ENCODE measurements around the gene VRK3. TPM values are rescaled to one million over a fixed set of nuclear protein-coding genes. Genes with fewer than 3 reads are reported as not detected.

VRK3 gene
- total RNA-seq, 6 donors from 2014 or later, result 28.6 to 82.8 (median 38.4) TPM

GRCh38 chr19:50002386-50002960 is 22.7 kb downstream of the VRK3 start:
- 83 to 89% methylated on average over 6 of the region's 6 CpGs for WGBS, 2 donors
- peaks cover 18 to 99% (median 84%) of the 10 kb centered on the region in 4 donors for H3K36me3 ChIP-seq
- no peak for DNase-seq
- H3K4me3 ChIP-seq, result no peak overlapping the region
- no peaks in the 10 kb centered on the region for H3K27me3 ChIP-seq
- no peak for ATAC-seq (ENCODE audit: low FRiP score in 2 of 2)
- H3K27ac ChIP-seq, result no peak overlapping the region
- TF ChIP-seq POLR2AphosphoS5 (IDR thresholded peaks at IDR 0.05), result no peak
- H3K4me1 ChIP-seq, result peaks cover 5 to 20% (median 11%) of the 10 kb centered on the region in 4 donors
- H3K9me3 ChIP-seq, result no peaks in the 10 kb centered on the region

DNA sequence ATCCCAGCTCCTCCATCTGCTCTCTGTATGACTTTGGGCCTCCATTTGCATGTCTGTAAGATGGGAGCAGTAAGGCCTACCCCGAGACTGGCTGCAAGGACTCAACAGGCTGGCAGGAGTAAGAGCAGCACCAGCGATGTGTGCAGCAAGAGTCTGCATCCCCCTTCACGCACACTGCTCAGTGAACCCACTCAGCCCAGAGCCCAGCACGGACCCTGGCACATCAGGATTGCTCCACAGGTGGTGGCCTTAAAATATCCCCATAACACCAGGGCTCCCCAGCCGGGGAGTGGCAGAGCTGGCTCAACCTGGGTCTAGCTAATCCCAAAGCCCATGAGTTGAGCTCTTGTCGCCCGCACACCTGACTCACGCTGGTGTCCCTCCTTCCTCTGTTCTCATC is 23.4 kb downstream of the VRK3 start:
- Histone ChIP-seq H3K9me3 (no peaks in the 10 kb centered on the region), H3K27ac (no peak overlapping the region), H3K36me3 (peaks cover 18 to 98% (median 82%) of the 10 kb centered on the region in 4 donors), H3K4me3 (no peak overlapping the region), H3K27me3 (no peaks in the 10 kb centered on the region), H3K4me1 (peaks cover 5 to 20% (median 11%) of the 10 kb centered on the region in 4 donors)
- DNase-seq, result no peak
- TF ChIP-seq, protein P1, sequence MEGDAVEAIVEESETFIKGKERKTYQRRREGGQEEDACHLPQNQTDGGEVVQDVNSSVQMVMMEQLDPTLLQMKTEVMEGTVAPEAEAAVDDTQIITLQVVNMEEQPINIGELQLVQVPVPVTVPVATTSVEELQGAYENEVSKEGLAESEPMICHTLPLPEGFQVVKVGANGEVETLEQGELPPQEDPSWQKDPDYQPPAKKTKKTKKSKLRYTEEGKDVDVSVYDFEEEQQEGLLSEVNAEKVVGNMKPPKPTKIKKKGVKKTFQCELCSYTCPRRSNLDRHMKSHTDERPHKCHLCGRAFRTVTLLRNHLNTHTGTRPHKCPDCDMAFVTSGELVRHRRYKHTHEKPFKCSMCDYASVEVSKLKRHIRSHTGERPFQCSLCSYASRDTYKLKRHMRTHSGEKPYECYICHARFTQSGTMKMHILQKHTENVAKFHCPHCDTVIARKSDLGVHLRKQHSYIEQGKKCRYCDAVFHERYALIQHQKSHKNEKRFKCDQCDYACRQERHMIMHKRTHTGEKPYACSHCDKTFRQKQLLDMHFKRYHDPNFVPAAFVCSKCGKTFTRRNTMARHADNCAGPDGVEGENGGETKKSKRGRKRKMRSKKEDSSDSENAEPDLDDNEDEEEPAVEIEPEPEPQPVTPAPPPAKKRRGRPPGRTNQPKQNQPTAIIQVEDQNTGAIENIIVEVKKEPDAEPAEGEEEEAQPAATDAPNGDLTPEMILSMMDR (IDR thresholded peaks at IDR 0.05), result no peak
- TF ChIP-seq EP300 (IDR thresholded peaks at IDR 0.05), result no peak
- WGBS, 2 donors, result 97 to 99% methylated on average over 5 to 8 of the region's 8 CpGs
- no peak for ATAC-seq (ENCODE audit: low FRiP score in 2 of 2)

GRCh38 chr19:50000841-50001557 is 24.2 kb downstream of the VRK3 start:
- Histone ChIP-seq H3K36me3 (peaks cover 18 to 98% (median 80%) of the 10 kb centered on the region in 4 donors), H3K27me3 (no peaks in the 10 kb centered on the region), H3K4me3 (no peak overlapping the region), H3K27ac (no peak overlapping the region), H3K9me3 (no peaks in the 10 kb centered on the region), H3K4me1 (peaks cover 5 to 20% (median 11%) of the 10 kb centered on the region in 4 donors)
- TF ChIP-seq EP300 (IDR thresholded peaks at IDR 0.05) (no peak), POLR2AphosphoS5 (IDR thresholded peaks at IDR 0.05) (no peak), POLR2A (IDR thresholded peaks at IDR 0.05) (no peak)
- TF ChIP-seq, protein P1 (IDR thresholded peaks at IDR 0.05), result no peak
- no peak for ATAC-seq (ENCODE audit: low FRiP score in 2 of 2)
- DNase-seq, result no peak
- 79 to 86% methylated on average over 12 to 15 of the region's 16 CpGs for WGBS, 2 donors

DNA sequence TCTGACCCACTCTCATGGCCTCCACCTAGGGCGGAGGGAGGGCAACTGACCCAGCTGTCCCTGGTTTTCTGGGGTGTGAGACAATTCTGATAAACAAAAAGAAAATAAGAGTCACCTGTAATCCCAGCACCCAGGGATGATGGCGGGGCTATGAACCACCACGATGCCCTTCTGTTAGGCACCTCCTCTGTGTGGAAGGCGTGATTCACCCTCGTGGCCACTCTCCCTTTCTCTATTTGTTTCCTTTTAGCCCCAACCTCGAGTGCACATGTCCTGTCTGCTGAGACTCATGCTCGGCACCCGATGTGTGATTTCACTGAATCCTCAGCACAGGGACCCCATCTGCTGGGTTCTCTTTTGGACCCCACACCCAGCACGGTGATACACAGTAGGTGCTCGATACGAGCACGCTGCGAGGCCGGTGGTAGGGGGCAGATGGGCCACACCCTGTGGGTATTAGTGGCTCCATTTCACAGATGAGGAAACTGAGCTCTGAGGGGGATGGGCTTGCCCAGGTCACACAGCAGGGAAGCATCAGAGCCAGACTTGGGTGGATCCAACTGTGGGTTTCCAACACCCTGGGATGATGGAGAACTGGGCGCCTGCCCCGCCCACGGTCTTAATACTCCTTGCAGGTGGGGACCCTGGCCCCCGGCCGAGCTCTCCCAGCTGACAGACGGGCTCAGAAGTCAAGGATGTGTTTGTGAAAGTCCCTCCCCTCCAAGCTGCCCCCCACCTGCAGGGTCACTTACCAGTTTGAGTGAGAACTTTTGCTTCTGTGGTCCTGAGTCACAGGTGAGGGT is 24.9 kb downstream of the VRK3 start:
- 90 to 92% methylated on average over 14 to 15 of the region's 20 CpGs for WGBS, 2 donors
- Histone ChIP-seq H3K27me3 (no peaks in the 10 kb centered on the region), H3K4me3 (no peak overlapping the region), H3K27ac (no peak overlapping the region), H3K4me1 (peaks cover 5 to 20% (median 11%) of the 10 kb centered on the region in 4 donors), H3K9me3 (no peaks in the 10 kb centered on the region), H3K36me3 (peaks cover 18 to 98% (median 78%) of the 10 kb centered on the region in 4 donors)
- no peak for ATAC-seq (ENCODE audit: low FRiP score in 2 of 2)
- no peak for TF ChIP-seq POLR2A (IDR thresholded peaks at IDR 0.05)
- TF ChIP-seq POLR2AphosphoS5 (IDR thresholded peaks at IDR 0.05), result no peak
- no peak for TF ChIP-seq EP300 (IDR thresholded peaks at IDR 0.05)
- TF ChIP-seq, protein P1 (IDR thresholded peaks at IDR 0.05), result no peak
- DNase-seq, result no peak

DNA sequence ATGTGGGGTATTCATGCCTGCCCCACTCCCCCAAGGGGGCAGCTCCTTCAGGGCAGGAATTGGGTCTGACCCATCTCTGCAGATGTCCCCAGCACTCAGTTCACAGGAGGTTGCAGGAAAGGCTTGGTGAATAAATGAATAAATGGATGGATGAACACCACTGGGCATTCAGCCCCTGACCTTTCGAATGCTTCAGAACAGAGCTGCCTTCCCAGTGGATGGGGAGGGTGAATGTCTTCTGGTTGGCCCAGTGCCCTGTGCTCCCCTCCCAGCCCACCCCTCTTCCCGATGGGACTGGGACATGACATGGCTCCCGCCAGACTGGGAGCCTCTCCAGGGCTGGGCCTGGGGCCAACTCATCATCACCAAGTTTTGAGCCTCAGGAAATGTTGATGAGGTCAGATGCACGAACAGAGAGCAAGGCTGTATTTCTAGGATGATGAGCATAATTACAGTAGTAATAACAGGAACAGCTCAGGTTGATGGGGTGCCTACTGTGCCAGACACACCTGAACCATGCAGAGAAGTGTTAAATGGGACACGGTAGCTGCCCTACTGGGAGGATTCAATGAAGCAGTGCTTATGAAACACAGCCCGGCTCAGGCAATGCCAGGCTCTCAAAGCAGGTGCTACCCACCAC is 25.7 kb downstream of the VRK3 start:
- ATAC-seq (ENCODE audit: low FRiP score in 2 of 2) (no peak), DNase-seq (no peak)
- Histone ChIP-seq H3K4me1 (peaks cover 5 to 18% (median 10%) of the 10 kb centered on the region in 4 donors), H3K27me3 (no peaks in the 10 kb centered on the region), H3K27ac (no peak overlapping the region), H3K9me3 (no peaks in the 10 kb centered on the region), H3K4me3 (no peak overlapping the region), H3K36me3 (peaks cover 24 to 98% (median 79%) of the 10 kb centered on the region in 4 donors)
- no peak for TF ChIP-seq EP300 (IDR thresholded peaks at IDR 0.05)
- TF ChIP-seq POLR2AphosphoS5 (IDR thresholded peaks at IDR 0.05), result no peak
- TF ChIP-seq, protein P1 (IDR thresholded peaks at IDR 0.05), result no peak
- no peak for TF ChIP-seq POLR2A (IDR thresholded peaks at IDR 0.05)
- WGBS, 2 donors, result 78 to 87% methylated on average over 5 to 6 of the region's 6 CpGs

All from upper lobe of left lung (tissue), 6 donors.